Right lobe of liver (tissue), 6 donors: ENCODE data around the gene KCNH1. TPM values are rescaled to one million over a fixed set of nuclear protein-coding genes. Genes with fewer than 3 reads are reported as not detected.

Experiments
- ATAC-seq, 4 donors: fragments of 200-7000 bp; cut with Tn5 transposase; one replicate each; pipeline ENCODE4 v1.9.1; 2020; ENCODE audit warnings: mild to moderate bottlenecking in 4 of 4, moderate library complexity in 4 of 4
- DNase-seq, 3 donors: peaks; one replicate each; pipeline ENCODE4 v3.0.0-alpha.2; 2020
- H3K27ac ChIP-seq, 3 donors: fragments of 200-600 bp; one replicate each; pipeline ENCODE4 v1.8.0; 2022
- H3K27me3 ChIP-seq, 2 donors: fragments of 200-600 bp; one replicate each; pipeline ENCODE4 v1.8.0; 2022
- H3K36me3 ChIP-seq, 4 donors: fragments of 200-600 bp; sonication (generic) in 1 of 4; one replicate each; pipeline versions ENCODE4 v1.5.1 to v1.8.0; 2017 to 2022; ENCODE audit warnings: control low read depth in 1 of 4
- H3K4me1 ChIP-seq, 4 donors: fragments of 200-600 bp; sonication (generic) in 1 of 4; one replicate each; pipeline versions ENCODE4 v1.5.1 to v1.8.0; 2017 to 2022; ENCODE audit warnings: control low read depth in 1 of 4
- H3K4me3 ChIP-seq, 3 donors: fragments of 200-600 bp; one replicate each; pipeline ENCODE4 v1.8.0; 2022
- H3K9me3 ChIP-seq, 4 donors: fragments of 200-600 bp; sonication (generic) in 1 of 4; one replicate each; pipeline versions ENCODE4 v1.5.1 to v1.8.0; 2017 to 2022; ENCODE audit warnings: control low read depth in 1 of 4
- POLR2A ChIP-seq: fragments of 450-650 bp; IDR thresholded peaks from one replicate; pipeline ENCODE4 v1.6.1; 2017; ENCODE audit warnings: antibody characterized with exemption, mild to moderate bottlenecking
- intact Hi-C, 2 donors: fragments of 100-400 bp; cut with DNase I; formaldehyde crosslinking; loops; one replicate each; pipeline versions ENCODE4 v1.11.2 to v1.14.1; 2022
- total RNA-seq, 6 experiments: library from RNA; depleted of rRNA in 2 of 6; stranded (reverse); fragments of >200 nt in 2 of 6; fragmentation: NEBNext Ultra II Directional in 3 of 6; extraction: Animal tissue kit (Norgen Biotek cat#: 25700) in 3 of 6; gene quantifications; one replicate each; pipeline versions ENCODE4 v1.1.0 to v1.2.4, GENCODE V29; 2016 to 2023
- TF ChIP-seq, protein P1 (sequence below), 4 donors: fragments of 200-600 bp in 3 of 4; fragments of 450-650 bp in 1 of 4; IDR thresholded peaks; one replicate each; pipeline versions ENCODE4 v1.5.1 to v1.8.0; 2016 to 2022; ENCODE audit warnings: antibody characterized with exemption in 4 of 4, mild to moderate bottlenecking in 2 of 4
- donor health status: DM: no; HTN: yes; CAD: no.
- donor health status: DM: no; HTN: no; CAD: no.
- donor health status: DM: no; HTN: no; CAD: no.
- donor health status: DM: no; HTN: yes; CAD: no.
- donor health status: DM: no; HTN: yes; CAD: no.

The KCNH1 gene
- total RNA-seq, 6 experiments from 2014 or later, result not detected

- no peak overlapping the region for H3K27ac ChIP-seq
- H3K27me3 ChIP-seq, result no peaks in the 10 kb centered on the region
- no peak overlapping the region for H3K4me3 ChIP-seq
- no peaks in the 10 kb centered on the region for H3K9me3 ChIP-seq
- no peaks in the 10 kb centered on the region for H3K4me1 ChIP-seq
- TF ChIP-seq POLR2A, result no peak
- TF ChIP-seq, protein P1, sequence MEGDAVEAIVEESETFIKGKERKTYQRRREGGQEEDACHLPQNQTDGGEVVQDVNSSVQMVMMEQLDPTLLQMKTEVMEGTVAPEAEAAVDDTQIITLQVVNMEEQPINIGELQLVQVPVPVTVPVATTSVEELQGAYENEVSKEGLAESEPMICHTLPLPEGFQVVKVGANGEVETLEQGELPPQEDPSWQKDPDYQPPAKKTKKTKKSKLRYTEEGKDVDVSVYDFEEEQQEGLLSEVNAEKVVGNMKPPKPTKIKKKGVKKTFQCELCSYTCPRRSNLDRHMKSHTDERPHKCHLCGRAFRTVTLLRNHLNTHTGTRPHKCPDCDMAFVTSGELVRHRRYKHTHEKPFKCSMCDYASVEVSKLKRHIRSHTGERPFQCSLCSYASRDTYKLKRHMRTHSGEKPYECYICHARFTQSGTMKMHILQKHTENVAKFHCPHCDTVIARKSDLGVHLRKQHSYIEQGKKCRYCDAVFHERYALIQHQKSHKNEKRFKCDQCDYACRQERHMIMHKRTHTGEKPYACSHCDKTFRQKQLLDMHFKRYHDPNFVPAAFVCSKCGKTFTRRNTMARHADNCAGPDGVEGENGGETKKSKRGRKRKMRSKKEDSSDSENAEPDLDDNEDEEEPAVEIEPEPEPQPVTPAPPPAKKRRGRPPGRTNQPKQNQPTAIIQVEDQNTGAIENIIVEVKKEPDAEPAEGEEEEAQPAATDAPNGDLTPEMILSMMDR (IDR thresholded peaks at IDR 0.05), result no peak
- H3K36me3 ChIP-seq, result no peaks in the 10 kb centered on the region
- intact Hi-C loops, result no loop called here
- DNase-seq (no peak), ATAC-seq (no peak)
Measured at GRCh38 chr1:210627755-210628154, 506.2 kb downstream of the KCNH1 start.

Other genes starting within 250 kb of the KCNH1 start
- 10 to 100 TPM; 13.0 to 24.6 (median 17.7) TPM for gene RCOR3, start 125.2 kb upstream of the KCNH1 start, total RNA-seq
- 1 to 10 TPM in 5 of 6 experiments, under 1 TPM in 1; 0.59 to 3.6 (median 1.6) TPM for gene TRAF5, start 192.7 kb upstream of the KCNH1 start, total RNA-seq